RWPE2 (cell line): ENCODE data around the gene OSBPL10.
"Not testable (repeated sequence)": the region's sequence is repeated elsewhere in the genome, so short reads cannot be mapped to it uniquely, and the experiment has no call there.

Source experiments
- ATAC-seq: fragments of 200-7000 bp; cut with Tn5 transposase; 3 replicates; pipeline ENCODE4 v1.9.1; 2021; ENCODE audit warnings: low read depth
- DNase-seq: peaks from one replicate; pipeline ENCODE4 v3.0.0-alpha.2; 2020; ENCODE audit warnings: low spot score
- H3K27ac ChIP-seq: fragments of 450-650 bp; 2 replicates; pipeline ENCODE4 v1.5.1; 2017; ENCODE audit warnings: mild to moderate bottlenecking; ENCODE audit not compliant: poor library complexity, severe bottlenecking
- H3K27me3 ChIP-seq: fragments of 250-450 bp; sonication (Bioruptor Pico); 2 replicates; pipeline ENCODE4 v1.5.1; 2021; ENCODE audit warnings: mild to moderate bottlenecking, moderate library complexity; ENCODE audit not compliant: insufficient read depth, poor library complexity, severe bottlenecking
- H3K36me3 ChIP-seq: fragments of 250-450 bp; sonication (Bioruptor Pico); 2 replicates; pipeline ENCODE4 v1.5.1; 2020; ENCODE audit warnings: low read depth, mild to moderate bottlenecking, moderate library complexity
- H3K4me1 ChIP-seq: fragments of 250-450 bp; sonication (Bioruptor Pico); 2 replicates; pipeline ENCODE4 v1.5.1; 2021; ENCODE audit warnings: mild to moderate bottlenecking, moderate library complexity; ENCODE audit not compliant: insufficient read depth, poor library complexity, severe bottlenecking
- H3K4me3 ChIP-seq: fragments of 250-450 bp; sonication (Bioruptor Pico); 2 replicates; pipeline ENCODE4 v1.5.1; 2021; ENCODE audit warnings: mild to moderate bottlenecking, moderate library complexity; ENCODE audit not compliant: severe bottlenecking
- H3K9me3 ChIP-seq: fragments of 250-450 bp; sonication (Bioruptor Pico); 2 replicates; pipeline ENCODE4 v1.5.1; 2021; ENCODE audit warnings: mild to moderate bottlenecking, moderate library complexity; ENCODE audit not compliant: severe bottlenecking
- TF ChIP-seq, protein P1 (sequence below): fragments of 450-650 bp; IDR thresholded peaks from one replicate; pipeline ENCODE4 v1.5.1; 2017; ENCODE audit warnings: mild to moderate bottlenecking, moderate library complexity; ENCODE audit not compliant: poor library complexity, severe bottlenecking

OSBPL10 gene

DNA sequence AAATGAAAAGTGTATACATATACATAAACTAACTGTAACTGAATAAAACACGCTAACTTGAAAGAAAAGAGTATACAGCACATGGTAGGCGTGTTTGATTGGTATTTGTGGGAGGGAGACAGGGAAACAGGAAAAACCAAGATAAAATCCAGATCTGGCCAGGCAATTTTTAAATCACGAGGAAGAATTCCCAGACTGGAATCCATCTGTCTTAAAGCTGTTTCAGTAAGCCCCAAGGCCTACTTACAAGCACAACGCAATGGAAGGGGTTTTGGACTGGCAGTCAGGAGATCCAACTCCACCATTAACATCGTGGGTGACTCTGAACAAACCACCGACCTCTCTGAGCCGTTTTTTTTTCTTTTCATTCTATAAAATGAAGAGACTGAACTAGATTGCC lies 195.8 kb downstream of the OSBPL10 start:
- ATAC-seq = no peak
- TF ChIP-seq, protein P1, sequence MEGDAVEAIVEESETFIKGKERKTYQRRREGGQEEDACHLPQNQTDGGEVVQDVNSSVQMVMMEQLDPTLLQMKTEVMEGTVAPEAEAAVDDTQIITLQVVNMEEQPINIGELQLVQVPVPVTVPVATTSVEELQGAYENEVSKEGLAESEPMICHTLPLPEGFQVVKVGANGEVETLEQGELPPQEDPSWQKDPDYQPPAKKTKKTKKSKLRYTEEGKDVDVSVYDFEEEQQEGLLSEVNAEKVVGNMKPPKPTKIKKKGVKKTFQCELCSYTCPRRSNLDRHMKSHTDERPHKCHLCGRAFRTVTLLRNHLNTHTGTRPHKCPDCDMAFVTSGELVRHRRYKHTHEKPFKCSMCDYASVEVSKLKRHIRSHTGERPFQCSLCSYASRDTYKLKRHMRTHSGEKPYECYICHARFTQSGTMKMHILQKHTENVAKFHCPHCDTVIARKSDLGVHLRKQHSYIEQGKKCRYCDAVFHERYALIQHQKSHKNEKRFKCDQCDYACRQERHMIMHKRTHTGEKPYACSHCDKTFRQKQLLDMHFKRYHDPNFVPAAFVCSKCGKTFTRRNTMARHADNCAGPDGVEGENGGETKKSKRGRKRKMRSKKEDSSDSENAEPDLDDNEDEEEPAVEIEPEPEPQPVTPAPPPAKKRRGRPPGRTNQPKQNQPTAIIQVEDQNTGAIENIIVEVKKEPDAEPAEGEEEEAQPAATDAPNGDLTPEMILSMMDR = no peak
- Histone ChIP-seq H3K9me3 (peaks cover 4% of the 10 kb centered on the region), H3K4me1 (no peaks in the 10 kb centered on the region), H3K27ac (no peak overlapping the region), H3K4me3 (no peak overlapping the region), H3K27me3 (no peaks in the 10 kb centered on the region), H3K36me3 (0 out of 2 replicates have a peak, but pooled peaks cover 8% of the 10 kb centered on the region)
- DNase-seq = no peak

DNA sequence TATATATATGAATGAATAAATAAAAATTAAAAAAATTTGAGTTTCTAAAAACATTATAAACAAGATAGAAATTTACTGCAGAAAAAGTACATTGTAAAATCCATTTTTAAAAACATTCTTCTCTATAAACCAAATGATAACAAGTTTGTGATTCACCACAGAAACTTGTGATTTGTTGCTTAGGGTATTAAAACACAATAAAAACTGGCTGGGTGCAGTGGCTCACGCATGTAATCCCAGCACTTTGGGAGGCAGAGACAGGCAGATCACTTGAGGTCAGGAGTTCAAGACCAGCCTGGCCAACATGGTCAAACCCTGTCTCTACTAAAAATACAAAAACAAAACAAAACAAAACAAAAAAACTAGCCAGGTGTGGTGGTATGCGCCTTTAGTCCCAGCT lies 197.2 kb downstream of the OSBPL10 start:
- H3K4me3 ChIP-seq, H3K9me3 ChIP-seq, H3K27ac ChIP-seq, H3K27me3 ChIP-seq, H3K4me1 ChIP-seq, H3K36me3 ChIP-seq, ATAC-seq, DNase-seq: not testable (repeated sequence)

DNA sequence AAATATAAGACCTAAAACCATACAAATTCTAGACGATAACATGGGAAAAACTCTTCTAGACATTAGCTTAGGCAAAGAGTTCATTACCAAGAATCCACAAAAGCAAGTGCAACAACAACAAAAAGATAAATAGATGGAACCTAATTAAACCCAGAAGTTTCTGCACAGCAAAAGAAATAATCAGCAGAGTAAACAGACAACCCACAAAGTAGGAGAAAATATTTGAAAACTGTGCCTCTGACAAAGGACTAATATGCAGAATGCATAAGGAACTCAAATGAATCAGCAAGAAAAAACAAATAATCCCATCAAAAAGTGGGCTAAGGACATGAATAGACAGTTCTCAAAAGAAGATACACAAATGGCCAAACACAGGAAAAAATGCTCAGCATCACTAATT lies 198.8 kb downstream of the OSBPL10 start:
- DNase-seq, ATAC-seq, H3K4me3 ChIP-seq, H3K36me3 ChIP-seq, H3K9me3 ChIP-seq, H3K27me3 ChIP-seq, H3K27ac ChIP-seq: not testable (repeated sequence)
- H3K4me1 ChIP-seq = peaks cover 16% of the 10 kb centered on the region

DNA sequence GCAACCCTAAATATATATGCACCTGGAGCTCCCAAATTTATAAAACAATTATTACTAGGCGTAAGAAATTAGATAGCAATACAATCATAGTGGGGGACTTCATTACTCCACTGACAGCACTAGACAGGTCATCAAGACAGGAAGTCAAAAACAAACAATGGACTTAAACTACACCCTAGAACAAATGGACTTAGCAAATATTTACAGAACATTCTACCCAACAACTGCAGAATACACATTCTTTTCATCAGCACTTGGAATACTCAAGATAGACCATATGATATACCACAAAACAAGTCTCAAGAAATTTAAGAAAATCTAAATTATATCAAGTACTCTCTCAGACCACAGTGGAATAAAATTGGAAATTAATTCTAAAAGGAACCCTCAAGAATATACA lies 201.5 kb downstream of the OSBPL10 start:
- peaks cover 6% of the 10 kb centered on the region for H3K9me3 ChIP-seq
- TF ChIP-seq, protein P1 = no peak
- no peak overlapping the region for H3K4me3 ChIP-seq
- no peak overlapping the region for H3K27ac ChIP-seq
- no peaks in the 10 kb centered on the region for H3K27me3 ChIP-seq
- no peaks in the 10 kb centered on the region for H3K36me3 ChIP-seq
- ATAC-seq (no peak), DNase-seq (no peak)
- peaks cover 31% of the 10 kb centered on the region for H3K4me1 ChIP-seq

DNA sequence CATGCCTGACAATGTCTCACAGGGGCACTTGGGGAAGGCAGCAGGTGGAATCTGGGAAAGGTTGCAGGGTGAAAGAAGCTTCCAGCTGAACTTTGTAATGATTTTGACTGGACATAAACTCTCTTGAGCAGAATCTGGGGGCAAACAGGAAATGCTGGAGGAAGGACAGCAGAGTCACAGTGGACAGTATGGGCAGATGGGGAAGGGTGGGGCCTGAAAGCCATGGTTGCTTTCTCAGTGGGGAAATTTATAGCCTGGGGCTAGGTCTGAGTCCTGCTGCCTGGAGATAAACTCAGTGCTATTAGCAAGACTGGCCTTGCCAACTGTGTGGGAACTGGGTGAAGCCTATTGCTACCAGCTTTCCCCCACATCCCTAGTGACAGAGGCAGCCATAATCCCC lies 203.2 kb downstream of the OSBPL10 start:
- no peaks in the 10 kb centered on the region for H3K27me3 ChIP-seq
- no peak for DNase-seq
- H3K4me1 ChIP-seq = peaks cover 34% of the 10 kb centered on the region
- ATAC-seq = peak; percentile 17; the same call in 2 of the 3 replicates
- no peak overlapping the region for H3K4me3 ChIP-seq
- H3K9me3 ChIP-seq = peaks cover 6% of the 10 kb centered on the region
- TF ChIP-seq, protein P1 = no peak
- peak overlapping the region; percentile 28 for H3K27ac ChIP-seq
- no peaks in the 10 kb centered on the region for H3K36me3 ChIP-seq

DNA sequence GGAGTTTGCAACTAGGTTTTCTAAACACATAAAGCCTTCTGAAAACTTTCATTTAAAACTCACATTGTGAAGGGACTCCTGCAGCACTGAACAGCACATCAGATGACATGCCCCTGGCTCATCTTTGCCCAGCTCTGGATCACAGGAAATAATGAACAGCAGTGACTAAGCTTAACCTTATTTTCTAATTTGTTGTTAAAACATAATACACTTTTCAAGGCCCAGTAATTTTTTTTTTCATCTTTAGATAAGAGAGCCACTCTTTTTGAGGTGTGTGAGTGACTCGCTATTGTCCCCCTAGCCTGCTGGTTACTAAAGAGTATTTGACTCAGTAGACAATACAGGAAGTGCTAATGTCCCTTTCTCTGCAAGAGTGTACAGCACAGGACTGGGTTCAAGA lies 204.0 kb downstream of the OSBPL10 start:
- Histone ChIP-seq H3K4me3 (no peak overlapping the region), H3K36me3 (no peaks in the 10 kb centered on the region), H3K4me1 (peaks cover 38% of the 10 kb centered on the region), H3K9me3 (peaks cover 6% of the 10 kb centered on the region), H3K27me3 (no peaks in the 10 kb centered on the region), H3K27ac (peak overlapping the region; percentile 28)
- ATAC-seq = peak; percentile 56; the same call in 2 of the 3 replicates
- no peak for DNase-seq
- TF ChIP-seq, protein P1 = no peak
